Caki2 (cell line): ENCODE data around the gene RNASE7. TPM values are rescaled to one million over a fixed set of nuclear protein-coding genes. Genes with fewer than 3 reads are reported as not detected.
"Not testable (repeated sequence)": the region's sequence is repeated elsewhere in the genome, so short reads cannot be mapped to it uniquely, and the experiment has no call there.

Experiments
- DNase-seq: peaks from one replicate; pipeline ENCODE4 v3.0.0-alpha.2; 2015; ENCODE audit warnings: low read depth
- in situ Hi-C: cut with HindIII; loops from 2 replicates; pipeline ENCODE4 v1.10.0; 2016; ENCODE audit warnings: low sequenced_read_pairs, low pct_unique_long_range_greater_than_20kb, mixed read lengths
- total RNA-seq: library from RNA; depleted of rRNA; stranded (reverse); fragments of >200 nt; shearing (Covaris generic); gene quantifications from 2 replicates; pipeline ENCODE4 v1.2.3, GENCODE V29; 2014; ENCODE audit warnings: low replicate concordance; rRNA removed

RNASE7 gene
- not detected in 2 replicates for total RNA-seq

- no peak for DNase-seq
- in situ Hi-C loops = no loop called here
These were observed at the start of gene RNASE7 for GRCh38 chr14:21041676-21042433. Gene RNASE7 (plus strand): TSS chr14:21042362. CDS start chr14:21042993, 631 bp downstream.

- in situ Hi-C loops = no loop called here
These were observed 45.6 kb upstream of the RNASE7 start for GRCh38 chr14:20996521-20996920.

GRCh38 chr14:20997115-20997514, 45.0 kb upstream of the RNASE7 start:
- in situ Hi-C loops = no loop called here
- no peak for DNase-seq

More at GRCh38 chr14:20996521-20996920, 45.6 kb upstream of the RNASE7 start:
- DNase-seq = no peak

GRCh38 chr14:20997564-20997963, 44.6 kb upstream of the RNASE7 start:
- DNase-seq = no peak
- in situ Hi-C loops = no loop called here

GRCh38 chr14:20998139-20998538, 44.0 kb upstream of the RNASE7 start:
- in situ Hi-C loops = no loop called here
- no peak for DNase-seq

- peak; percentile 58 for DNase-seq
These were observed 43.3 kb upstream of the RNASE7 start, which contains the start of gene SLC39A2 for GRCh38 chr14:20998674-20999366. Gene SLC39A2 (plus strand): TSS chr14:20999293. CDS start chr14:20999447, 154 bp downstream.

GRCh38 chr14:20999591-20999990, 42.6 kb upstream of the RNASE7 start:
- in situ Hi-C loops = no loop called here
- DNase-seq = no peak

More at GRCh38 chr14:20998674-20999366, 43.3 kb upstream of the RNASE7 start, which contains the start of gene SLC39A2:
- in situ Hi-C loops = no loop called here

GRCh38 chr14:21001218-21001617, 40.9 kb upstream of the RNASE7 start:
- DNase-seq = no peak
- in situ Hi-C loops = no loop called here

- no peak for DNase-seq
- in situ Hi-C loops = no loop called here
These were observed 38.3 kb upstream of the RNASE7 start for GRCh38 chr14:21003788-21004346.

GRCh38 chr14:21009721-21010120, 32.4 kb upstream of the RNASE7 start:
- in situ Hi-C loops, DNase-seq: not testable (repeated sequence)

- no peak for DNase-seq
- in situ Hi-C loops = no loop called here
These were observed 31.0 kb upstream of the RNASE7 start for GRCh38 chr14:21011136-21011535.

GRCh38 chr14:21014761-21015190, 27.4 kb upstream of the RNASE7 start:
- peak; percentile 62 for DNase-seq
- in situ Hi-C loops = no loop called here

GRCh38 chr14:21015312-21015711, 26.9 kb upstream of the RNASE7 start:
- in situ Hi-C loops = no loop called here

GRCh38 chr14:21016413-21017190, 25.6 kb upstream of the RNASE7 start:
- no peak for DNase-seq
- in situ Hi-C loops = no loop called here

More at GRCh38 chr14:21015312-21015711, 26.9 kb upstream of the RNASE7 start:
- DNase-seq = no peak

GRCh38 chr14:21017528-21018245, 24.5 kb upstream of the RNASE7 start:
- no peak for DNase-seq
- in situ Hi-C loops = no loop called here

- DNase-seq = no peak
- in situ Hi-C loops = no loop called here
These were observed 23.9 kb upstream of the RNASE7 start for GRCh38 chr14:21018286-21018685.

- no peak for DNase-seq
- in situ Hi-C loops = no loop called here
These were observed 23.4 kb upstream of the RNASE7 start for GRCh38 chr14:21018781-21019180.

- DNase-seq = no peak
- in situ Hi-C loops = no loop called here
These were observed 22.8 kb upstream of the RNASE7 start for GRCh38 chr14:21019366-21019765.
